Left hindlimb (tissue), 1 donor: Measurements from ENCODE around the gene DIAPH2.

Experiments
- DNase-seq: peaks from one replicate; pipeline ENCODE4 v3.0.0-alpha.2; 2018

The DIAPH2 gene

DNA sequence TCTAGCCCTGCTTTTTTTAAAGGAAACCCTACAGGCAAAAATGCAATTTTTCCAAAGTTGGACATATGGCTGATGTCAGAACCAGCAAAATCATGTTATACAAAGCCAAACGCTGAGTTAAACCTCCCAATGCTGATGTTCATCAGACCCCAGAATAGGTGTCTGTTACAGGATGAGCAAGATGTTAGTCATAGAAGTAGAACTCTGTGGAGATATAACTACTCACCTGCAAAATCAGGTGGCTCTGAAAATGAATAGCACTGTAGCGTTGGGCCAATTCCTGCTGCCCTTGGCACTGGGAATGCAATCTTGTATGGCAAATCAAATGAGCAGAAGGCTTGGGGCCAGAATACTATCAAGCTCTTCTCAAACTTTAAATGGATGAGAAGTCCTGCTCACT lies 833.1 kb downstream of the DIAPH2 start:
- no peak for DNase-seq

DNA sequence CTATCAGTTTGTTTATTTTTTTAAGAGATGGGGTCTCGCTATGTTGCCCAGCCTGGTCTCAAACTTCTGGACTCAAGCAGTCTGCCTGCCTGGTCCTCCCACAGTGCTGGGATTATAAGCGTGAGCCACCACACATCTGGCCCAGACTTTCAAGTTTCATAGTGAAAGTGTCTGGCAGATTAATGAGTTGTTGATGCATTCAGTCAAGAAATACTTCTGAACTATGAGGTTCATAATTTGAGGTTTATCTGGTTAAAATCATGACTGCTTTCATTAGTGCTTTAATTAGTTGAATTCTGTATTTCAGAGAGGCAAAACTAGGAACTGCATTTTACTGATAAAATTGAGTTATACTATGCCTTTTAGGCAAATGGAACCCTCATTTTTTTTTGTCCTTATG lies 837.7 kb downstream of the DIAPH2 start:
- no peak for DNase-seq

DNA sequence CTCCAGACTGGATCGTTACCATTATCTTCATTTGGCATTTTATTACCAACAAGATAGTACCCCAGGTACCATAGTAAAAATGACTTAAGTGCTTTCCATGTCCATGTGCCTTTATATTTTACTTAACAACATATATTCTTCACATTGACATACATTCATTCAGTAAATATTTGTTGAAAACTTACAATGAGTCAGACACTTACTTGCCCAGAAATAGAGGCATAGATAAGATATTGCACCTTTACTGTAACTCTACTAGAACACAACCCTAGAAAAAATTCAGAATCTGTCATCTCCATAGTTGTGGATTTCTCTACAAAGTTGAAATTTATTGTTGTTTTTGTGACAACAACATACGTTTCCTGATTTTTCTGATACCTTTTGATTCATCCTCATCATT lies 839.7 kb downstream of the DIAPH2 start:
- no peak for DNase-seq

- DNase-seq = no peak
Measured at GRCh38 chrX:97524997-97525396, 840.4 kb downstream of the DIAPH2 start.

DNA sequence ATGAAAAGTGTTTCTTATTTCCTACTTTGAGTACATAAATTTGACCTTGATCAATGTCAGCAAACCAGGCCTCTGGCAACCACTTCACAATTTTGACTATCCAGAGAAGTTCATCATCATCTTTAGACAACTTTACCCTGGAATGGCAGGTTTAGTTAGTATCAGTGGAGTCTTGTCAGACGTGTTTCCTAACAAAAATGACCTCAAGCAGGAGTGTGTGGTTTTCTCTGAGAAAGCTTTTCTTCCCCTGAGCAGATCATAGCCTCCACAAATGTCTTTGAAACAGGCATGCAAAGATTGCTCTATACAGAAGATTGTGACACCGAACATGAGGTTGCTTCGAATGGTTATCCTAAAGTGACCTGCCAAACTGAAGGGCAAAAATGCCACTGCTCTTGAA lies 841.3 kb downstream of the DIAPH2 start:
- DNase-seq = no peak

- no peak for DNase-seq
Measured at GRCh38 chrX:97527725-97528124, 843.1 kb downstream of the DIAPH2 start.

DNA sequence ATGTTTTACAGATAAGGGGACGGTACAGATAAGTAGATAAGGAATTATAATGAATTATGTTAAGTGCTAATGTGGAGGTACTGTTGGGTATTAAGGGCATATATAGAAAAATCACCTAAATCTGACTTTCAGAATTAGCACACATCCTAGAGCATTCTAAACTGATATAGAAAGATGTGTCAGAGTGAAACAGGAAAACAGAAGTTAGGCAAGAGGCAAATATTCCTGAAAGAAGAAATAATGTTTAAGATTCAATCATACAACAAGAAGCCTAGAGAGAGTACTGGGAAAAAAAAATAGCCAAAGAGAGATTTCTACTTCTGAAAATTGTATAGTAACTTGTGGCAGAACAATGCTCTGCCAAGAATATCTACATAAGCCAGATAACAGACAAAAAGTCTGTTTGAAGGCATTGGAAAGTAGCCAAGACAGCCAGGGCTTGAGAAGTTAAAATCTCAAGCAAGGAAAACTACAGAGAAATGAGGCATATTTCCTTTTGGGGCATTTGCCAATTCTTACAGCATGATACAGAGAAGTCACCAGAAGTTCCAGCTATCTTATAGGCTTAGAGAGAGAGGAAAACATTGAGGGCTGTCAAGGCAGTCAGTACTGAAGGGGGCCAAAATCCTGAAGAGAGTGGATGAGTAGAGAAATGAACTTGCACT lies 845.0 kb downstream of the DIAPH2 start:
- DNase-seq = no peak

GRCh38 chrX:97531825-97532224 lies 847.2 kb downstream of the DIAPH2 start:
- no peak for DNase-seq

DNA sequence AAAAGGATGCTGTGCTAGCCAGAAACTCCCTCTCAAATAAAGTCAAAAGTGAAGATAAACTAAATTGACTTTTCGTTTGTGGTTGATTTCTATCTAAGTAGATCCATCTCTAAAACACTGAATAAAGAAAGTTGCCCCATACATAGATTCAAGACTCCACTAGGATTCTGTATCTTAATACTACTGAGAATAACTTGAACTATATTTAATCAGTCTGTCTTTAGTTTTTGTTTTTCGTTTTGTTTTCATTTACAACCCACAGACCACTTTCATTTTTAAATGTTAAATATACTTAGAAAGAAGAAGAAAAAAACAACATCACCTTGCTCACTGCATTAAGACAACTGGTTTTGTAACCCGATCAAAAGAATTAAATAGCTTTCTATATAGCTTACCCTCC lies 854.1 kb downstream of the DIAPH2 start:
- no peak for DNase-seq

GRCh38 chrX:97539970-97540519 lies 855.4 kb downstream of the DIAPH2 start:
- DNase-seq = no peak

- DNase-seq = no peak
Measured at GRCh38 chrX:97547877-97548578, 863.4 kb downstream of the DIAPH2 start.

DNA sequence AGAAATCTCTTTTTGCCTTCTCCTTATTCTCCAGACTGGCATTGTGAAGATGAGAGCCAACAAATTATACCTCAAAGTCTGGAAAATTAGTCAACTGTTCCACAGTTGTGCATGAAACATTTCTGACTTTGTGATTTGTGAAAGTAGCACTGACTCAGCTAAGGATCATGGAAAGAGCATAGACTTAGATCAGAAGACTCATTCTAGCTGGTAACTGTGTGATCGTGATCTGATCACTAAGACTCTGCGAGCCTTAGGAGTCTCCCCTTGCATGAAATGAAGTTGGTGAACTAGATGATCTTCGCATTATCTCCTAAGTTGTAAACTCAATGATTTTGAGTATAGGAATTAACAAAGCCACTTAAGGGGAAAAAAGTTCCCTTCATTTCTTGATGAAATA lies 867.2 kb downstream of the DIAPH2 start:
- no peak for DNase-seq

DNA sequence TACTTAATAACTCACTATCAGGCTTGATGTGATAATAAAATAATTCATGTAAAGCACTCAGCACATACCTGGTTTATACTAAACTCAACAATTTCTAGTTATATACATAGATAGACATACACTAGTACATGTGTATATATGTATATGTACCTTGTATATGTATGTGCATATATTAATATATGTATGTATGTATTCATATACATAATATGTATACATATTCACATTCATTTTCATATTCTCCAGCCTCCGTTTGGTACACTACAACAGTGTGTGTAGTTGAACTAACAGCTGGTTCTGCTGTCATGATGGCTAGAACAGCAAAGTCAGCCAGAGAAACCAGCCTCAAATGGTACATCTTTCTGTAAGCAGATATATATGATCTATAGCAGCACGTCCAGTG lies 869.2 kb downstream of the DIAPH2 start:
- DNase-seq = no peak

- no peak for DNase-seq
Measured at GRCh38 chrX:97556359-97556758, 871.7 kb downstream of the DIAPH2 start.

DNA sequence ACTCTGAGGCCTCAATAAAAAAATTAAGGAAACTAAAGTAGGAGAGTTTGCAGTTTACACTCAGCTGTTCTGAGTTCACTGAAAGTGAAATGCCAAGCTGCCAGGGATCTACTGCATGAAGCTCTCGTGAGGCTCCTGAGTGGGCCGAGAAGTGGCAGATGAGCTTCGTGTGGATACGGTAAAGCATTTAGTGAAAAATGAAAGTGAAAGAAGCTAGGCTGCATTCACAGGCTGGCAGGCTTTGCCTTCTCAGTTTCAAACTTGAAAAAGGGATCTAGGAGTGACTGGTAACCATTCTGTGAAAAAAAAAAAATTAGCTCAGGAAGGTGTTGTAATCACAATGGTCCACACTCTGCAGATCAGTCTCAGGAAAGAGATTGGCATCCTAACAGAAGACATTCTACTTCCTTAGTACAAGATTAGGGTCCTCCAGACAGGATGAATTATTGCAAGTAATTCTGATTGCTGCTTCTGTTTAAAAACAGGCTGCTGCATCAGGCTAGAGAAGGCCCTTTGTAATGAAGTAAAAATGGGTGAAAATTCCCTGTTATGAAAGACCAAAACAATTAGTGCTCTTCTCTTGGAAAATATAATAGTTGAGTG lies 879.0 kb downstream of the DIAPH2 start:
- peak; percentile 31 for DNase-seq

GRCh38 chrX:97564496-97564895 lies 879.9 kb downstream of the DIAPH2 start:
- DNase-seq = no peak

DNA sequence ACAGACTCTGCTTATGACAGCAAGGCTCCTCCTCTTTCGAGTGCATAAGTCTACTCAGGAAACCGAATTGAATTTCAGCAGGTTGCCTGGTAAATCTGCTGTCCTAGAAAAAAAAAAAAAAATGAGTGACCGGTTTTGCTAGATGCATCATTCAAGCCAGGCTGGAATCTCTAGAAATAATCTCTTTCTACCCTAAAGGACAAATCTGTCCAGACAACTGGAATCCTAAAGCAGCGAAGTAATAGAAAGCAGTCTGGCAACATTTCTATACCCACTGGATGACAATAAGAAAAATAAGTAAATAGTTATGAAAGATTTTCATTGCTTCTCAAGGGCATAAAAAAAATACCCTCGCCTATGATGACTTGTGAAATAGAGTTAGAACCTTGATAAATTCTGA lies 902.5 kb downstream of the DIAPH2 start:
- DNase-seq = no peak

DNA sequence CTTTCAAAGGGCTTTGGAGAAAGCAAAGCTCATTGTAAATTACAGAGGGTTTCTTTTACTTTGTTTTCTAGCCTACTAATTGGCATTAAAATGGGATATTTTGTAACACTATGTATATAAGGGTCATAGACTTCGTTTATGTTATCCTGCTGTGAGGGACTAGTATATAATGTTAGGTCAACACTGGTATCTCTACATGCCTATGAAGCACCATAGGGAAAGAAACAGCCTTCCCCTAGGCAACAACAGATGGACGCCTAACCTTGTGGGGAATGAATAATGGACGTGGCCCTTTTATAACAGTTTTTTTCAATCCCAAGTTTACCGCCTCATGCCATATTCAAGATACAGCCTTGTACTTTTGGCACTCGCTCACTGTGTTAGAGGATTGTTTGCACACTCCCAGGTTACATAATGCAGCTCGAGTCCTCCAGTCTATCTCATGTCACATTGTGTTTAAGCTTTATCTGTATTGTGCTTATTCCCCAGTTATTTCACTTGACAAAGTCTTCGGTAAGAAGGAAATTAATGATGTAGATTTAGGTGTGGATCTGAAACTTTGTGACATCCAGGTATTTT lies 910.1 kb downstream of the DIAPH2 start:
- DNase-seq = no peak

DNA sequence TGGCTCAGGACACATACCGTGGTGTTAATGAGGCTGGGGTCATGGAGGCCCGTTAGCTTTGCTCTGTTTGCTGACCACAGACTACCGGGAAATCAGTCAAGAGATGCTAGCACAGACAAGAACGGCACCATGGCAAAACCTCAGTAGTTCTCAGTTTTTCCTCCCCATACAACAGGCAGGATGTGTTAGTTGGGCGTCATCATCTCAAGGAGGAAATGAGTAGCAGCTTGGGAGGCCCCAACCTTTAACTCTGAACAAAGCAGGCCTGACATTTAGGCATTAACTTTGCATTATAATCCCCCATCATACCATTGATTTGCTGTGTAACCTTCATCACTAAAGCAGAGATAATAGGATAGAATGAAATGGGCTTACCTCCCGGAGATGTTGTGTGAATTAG lies 913.3 kb downstream of the DIAPH2 start:
- DNase-seq = no peak

DNA sequence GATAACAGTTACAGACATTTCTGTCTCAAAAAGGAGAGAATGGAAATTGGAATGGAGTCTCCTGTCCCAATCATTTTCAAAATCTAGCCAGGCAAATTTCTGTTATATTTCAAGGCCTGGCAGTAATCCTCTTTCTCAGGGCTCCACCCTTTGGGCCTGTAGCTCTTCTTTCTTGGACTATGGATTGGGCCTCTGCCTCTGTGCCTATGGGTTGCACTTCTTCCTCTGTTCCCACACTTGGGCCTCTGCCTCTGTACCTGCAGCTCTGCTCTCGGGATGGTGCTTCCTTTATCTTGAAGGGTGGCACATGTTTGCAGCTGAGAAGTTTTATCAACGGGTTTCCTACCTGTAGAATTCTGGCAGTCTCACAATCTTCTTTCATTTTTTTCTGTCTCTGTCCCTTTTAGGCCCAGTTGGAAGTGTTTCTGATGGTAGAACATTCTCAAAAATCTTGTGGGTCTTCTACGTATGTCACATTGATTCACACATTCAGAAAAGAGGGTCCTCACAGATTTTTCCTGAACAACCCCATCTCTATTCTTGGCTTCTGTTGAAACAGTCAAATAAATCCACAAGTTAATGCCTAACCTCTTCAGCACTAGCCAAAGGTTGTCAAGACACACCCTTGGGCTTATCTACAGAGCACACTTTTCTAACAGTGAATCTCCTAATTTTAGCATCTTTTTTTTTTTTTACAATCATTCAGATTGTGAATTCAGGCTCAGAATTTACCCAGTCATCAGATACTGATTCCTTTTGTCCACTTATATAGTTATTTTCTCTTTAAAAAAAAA lies 918.0 kb downstream of the DIAPH2 start:
- DNase-seq = no peak

- DNase-seq = no peak
Measured at GRCh38 chrX:97605271-97605670, 920.6 kb downstream of the DIAPH2 start.

DNA sequence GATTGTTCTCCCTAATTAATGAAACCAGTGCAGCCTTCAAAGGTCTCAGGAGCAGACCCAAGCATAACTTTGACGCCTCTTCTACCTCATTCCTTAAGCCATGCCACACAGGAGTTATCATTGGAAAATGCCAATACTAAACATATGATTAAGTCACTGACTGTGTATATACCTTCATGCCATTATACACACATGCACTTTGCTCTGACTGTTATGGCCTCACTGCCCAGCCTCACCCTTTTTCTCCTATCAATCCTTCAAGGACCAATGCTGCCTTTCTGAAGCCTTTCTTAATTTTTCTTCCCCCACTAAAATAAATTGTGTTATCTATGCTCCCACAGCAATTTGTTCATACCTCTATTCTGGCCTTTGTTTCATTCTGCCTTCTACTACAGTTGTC lies 924.7 kb downstream of the DIAPH2 start:
- no peak for DNase-seq

- DNase-seq = no peak
Measured at GRCh38 chrX:97609938-97610337, 925.3 kb downstream of the DIAPH2 start.
